Endothelial cell of umbilical vein (primary cell): ENCODE measurements around the gene PPFIA3. TPM values are rescaled to one million over a fixed set of nuclear protein-coding genes. Genes with fewer than 3 reads are reported as not detected.
A peak's percentile ranks its signal among the peaks of the same experiment; 100 is the strongest.

Source experiments
- BruUV-seq: library from RNA; stranded (reverse); fragments of 400-500 nt; replicated peaks from 2 replicates; lab custom pipeline; 2021; lab: Mats Ljungman, UMichigan
- CTCF ChIA-PET: fragments of 300-600, 350-600 bp; sonication (Branson Sonifier 250); formaldehyde crosslinking; loops from one replicate; lab custom pipeline; 2021; ENCODE audit warnings: antibody characterized with exemption, inconsistent platforms; lab: Charles Lee
- POLR2A ChIA-PET: fragments of 300-600, 350-600 bp; sonication (Branson Sonifier 250); formaldehyde crosslinking; loops from one replicate; lab custom pipeline; 2021; ENCODE audit warnings: antibody characterized with exemption, inconsistent platforms; lab: Charles Lee
- DNase-seq: peaks from one replicate; pipeline ENCODE4 v3.0.0-alpha.2; 2011; ENCODE audit warnings: low read depth, low spot score
- FAIRE-seq: peaks from 2 replicates; lab custom pipeline; 2011; peaks lifted over from hg19 to GRCh38; lab: Jason Lieb, UNC
- H2AFZ ChIP-seq: 2 replicates; pipeline ENCODE4 v1.6.0; 2012; ENCODE audit warnings: low read depth, low read length, control low read depth, inconsistent platforms
- H3K27ac ChIP-seq: 2 replicates; pipeline ENCODE4 v1.5.1; 2011; ENCODE audit warnings: low read depth, mild to moderate bottlenecking, control low read depth, low read length, moderate library complexity; ENCODE audit not compliant: insufficient read depth
- H3K27me3 ChIP-seq, 2 experiments: 2 replicates each; pipeline versions ENCODE4 v1.6.0 to v1.6.1; 2011; ENCODE audit warnings: low read length in 2 of 2, mixed read lengths in 1 of 2; ENCODE audit not compliant: control insufficient read depth in 2 of 2, insufficient read depth in 2 of 2
- H3K36me3 ChIP-seq, 2 experiments: 2 replicates in 1 of 2; 3 replicates in 1 of 2; pipeline ENCODE4 v1.5.1; 2011; ENCODE audit warnings: low read length in 2 of 2, mild to moderate bottlenecking in 1 of 2, moderate library complexity in 1 of 2; ENCODE audit not compliant: control insufficient read depth in 2 of 2, insufficient read depth in 2 of 2; ENCODE audit errors: extremely low read depth in 1 of 2
- H3K4me1 ChIP-seq: 3 replicates; pipeline ENCODE4 v1.5.1; 2011; ENCODE audit warnings: mild to moderate bottlenecking, low read length; ENCODE audit not compliant: control insufficient read depth, insufficient read depth; ENCODE audit errors: extremely low read depth
- H3K4me2 ChIP-seq: 2 replicates; pipeline ENCODE4 v1.6.1; 2011; ENCODE audit warnings: low read length, control low read depth, mixed read lengths; ENCODE audit not compliant: insufficient read depth
- H3K4me3 ChIP-seq, 3 experiments: fragments of 200-600 bp in 1 of 3; sonication (generic), shearing (Covaris generic) in 1 of 3; replicated peaks in 1 of 3; 2 replicates each; pipeline ENCODE4 v1.5.1; 2011 to 2016; ENCODE audit warnings: control low read depth in 3 of 3, low read length in 3 of 3, mild to moderate bottlenecking in 2 of 3, inconsistent platforms in 1 of 3, low read depth in 1 of 3, moderate library complexity in 1 of 3; ENCODE audit not compliant: insufficient read depth in 1 of 3
- H3K79me2 ChIP-seq: 2 replicates; pipeline ENCODE4 v1.6.0; 2012; ENCODE audit warnings: low read length, inconsistent platforms; ENCODE audit not compliant: control insufficient read depth, insufficient read depth
- H3K9ac ChIP-seq: replicated peaks from 2 replicates; pipeline ENCODE3; 2011; ENCODE audit warnings: low read length, control low read depth; ENCODE audit not compliant: insufficient read depth; ENCODE audit errors: extremely low read depth
- H3K9me1 ChIP-seq: replicated peaks from 3 replicates; pipeline ENCODE4 v1.6.0; 2011; ENCODE audit warnings: mild to moderate bottlenecking, low read length; ENCODE audit not compliant: control insufficient read depth, insufficient read depth; ENCODE audit errors: extremely low read depth
- H3K9me3 ChIP-seq: replicated peaks from 2 replicates; pipeline ENCODE4 v1.5.1; 2012; ENCODE audit warnings: low read length, inconsistent platforms; ENCODE audit not compliant: control insufficient read depth, insufficient read depth
- H4K20me1 ChIP-seq: replicated peaks from 2 replicates; pipeline ENCODE3; 2011; ENCODE audit warnings: mild to moderate bottlenecking, low read length; ENCODE audit not compliant: control insufficient read depth, insufficient read depth; ENCODE audit errors: extremely low read depth
- CTCF ChIP-seq, 2 donors: IDR thresholded peaks; 1 replicate in 1 of 2; 2 replicates in 1 of 2; pipeline ENCODE4 v1.5.1; 2011; ENCODE audit warnings: low read length in 2 of 2, mild to moderate bottlenecking in 2 of 2, moderate library complexity in 2 of 2, control low read depth in 1 of 2, inconsistent platforms in 1 of 2, low read depth in 1 of 2; ENCODE audit not compliant: insufficient read depth in 1 of 2; ENCODE audit errors: extremely low read depth in 1 of 2
- GATA2 ChIP-seq: IDR thresholded peaks from 2 replicates; pipeline ENCODE4 v1.7.0; 2011; ENCODE audit warnings: low read depth, mild to moderate bottlenecking, moderate library complexity, mixed read lengths, low read length; ENCODE audit not compliant: insufficient read length, insufficient read depth
- JUN ChIP-seq: IDR thresholded peaks from 2 replicates; pipeline ENCODE4 v1.6.1; 2011; ENCODE audit warnings: borderline replicate concordance, low read depth; ENCODE audit not compliant: insufficient read length, insufficient read depth
- MAX ChIP-seq: IDR thresholded peaks from 2 replicates; pipeline ENCODE4 v1.6.1; 2011; ENCODE audit not compliant: insufficient read depth, insufficient read length
- POLR2A ChIP-seq: IDR thresholded peaks from 2 replicates; pipeline ENCODE4 v1.6.1; 2012; ENCODE audit warnings: low read depth, mild to moderate bottlenecking, control low read depth, low read length
- POLR2AphosphoS5 ChIP-seq: IDR thresholded peaks from 2 replicates; pipeline ENCODE4 v1.6.1; 2012; ENCODE audit warnings: low read depth, mild to moderate bottlenecking, control low read depth, low read length, moderate library complexity; ENCODE audit not compliant: insufficient read depth
- dilution Hi-C: fragments of 300-500 bp; cut with MboI; formaldehyde crosslinking; loops from one replicate; pipeline ENCODE4 v1.15.0; 2019; ENCODE audit warnings: low sequenced_read_pairs; ENCODE audit not compliant: extremely low pct_ligation_motif_present
- intact Hi-C: fragments of 100-400 bp; cut with micrococcal nuclease; formaldehyde crosslinking; loops from one replicate; pipeline ENCODE4 v1.10.0; 2022
- polyA plus RNA-seq, 4 experiments: library from polyadenylated mRNA; depleted of rRNA in 3 of 4; stranded (reverse) in 3 of 4; unstranded in 1 of 4; fragments of >200 nt; gene quantifications; 2 replicates each; pipeline versions ENCODE4 v1.2.1 to v1.2.3, GENCODE V29; 2011 to 2012; ENCODE audit warnings: missing spikeins in 1 of 4
- total RNA-seq: library from RNA; stranded (reverse); gene quantifications from 2 replicates; pipeline ENCODE4 v1.2.3, GENCODE V29; 2021

PPFIA3 gene
- total and polyA plus RNA-seq, 2 donors (not counting 3 experiments of a cell fraction or from before 2014, with no cell fraction given) = 1.3 to 2.0 TPM

DNA sequence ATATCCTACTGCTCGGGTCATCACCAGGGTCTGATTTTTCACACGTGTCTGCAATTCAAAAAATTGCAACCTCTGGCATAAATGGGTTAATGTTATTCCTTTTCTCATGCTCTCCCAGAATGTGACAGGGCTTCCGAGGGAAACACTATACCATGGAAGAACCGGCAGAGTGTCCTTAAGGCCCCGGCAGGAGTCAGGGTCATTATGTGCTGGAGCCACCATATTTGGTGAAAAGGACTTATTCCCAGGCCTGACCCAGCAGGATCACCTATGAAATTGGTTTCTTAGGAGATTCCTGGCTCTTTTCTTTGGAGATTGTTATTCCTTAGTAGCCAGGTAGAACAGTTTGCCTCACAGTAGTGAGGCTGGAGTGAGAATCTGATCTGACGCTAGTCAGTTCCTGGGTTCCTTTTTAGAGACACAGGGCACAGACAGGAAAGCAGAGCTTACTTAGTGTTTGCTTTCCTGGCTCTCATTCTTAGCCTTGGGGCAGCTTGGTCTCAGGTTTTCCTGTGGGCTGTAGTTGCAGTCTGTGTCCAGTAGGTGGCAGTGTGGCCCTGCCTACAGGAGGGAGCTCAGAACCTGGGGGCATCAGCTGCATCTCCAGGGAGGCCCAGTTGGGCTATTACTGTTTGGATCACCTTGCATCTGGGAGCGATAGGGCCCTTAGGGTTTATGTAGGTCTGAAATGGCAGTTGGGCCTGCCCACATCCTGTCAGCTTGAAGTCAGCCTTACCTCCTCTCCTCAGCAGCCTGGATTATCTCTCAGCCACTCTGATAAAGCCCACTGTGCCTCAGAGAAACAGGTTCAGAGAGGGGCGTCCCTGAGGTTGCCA, 21.7 kb upstream of the PPFIA3 start:
- Histone ChIP-seq H3K27me3 (no peaks in the 10 kb centered on the region), H2AFZ (no peak overlapping the region), H3K27ac (no peak overlapping the region), H3K9me3 (no peaks in the 10 kb centered on the region), H3K4me2 (no peak overlapping the region), H3K9ac (no peak overlapping the region), H3K36me3 (peaks cover 33 to 48% of the 10 kb centered on the region in 2 experiments), H3K4me3 (no peak overlapping the region), H3K9me1 (no peaks in the 10 kb centered on the region), H3K79me2 (peaks cover 35% of the 10 kb centered on the region), H4K20me1 (peaks cover 3% of the 10 kb centered on the region), H3K4me1 (no peaks in the 10 kb centered on the region)
- BruUV-seq = no TSS peak
- CTCF ChIA-PET = interaction anchor here (0.6 to 6.9 kb wide), 61 partner anchors 9 to 309 kb away, joined by 3 to 164 read pairs (median 6); partner anchors contain the start of genes CGB7, LIN7B, PPFIA3 and RUVBL2
- TF ChIP-seq GATA2 = no peak
- TF ChIP-seq POLR2AphosphoS5 = peak; percentile 12
- TF ChIP-seq CTCF (IDR thresholded peaks at IDR 0.05; ENCODE audit: extremely low read depth in 1 of 2, insufficient read depth in 1 of 2, low read depth in 1 of 2, low read length in 2 of 2) = peak; percentile 96 to 98
- no peak for TF ChIP-seq MAX
- no peak for TF ChIP-seq JUN
- no peak for TF ChIP-seq POLR2A
- FAIRE-seq (peak; percentile 96), DNase-seq (peak; percentile 74)
- dilution Hi-C loops = no loop called here
- intact Hi-C loops = loop anchor here (1.0 kb wide), 5 partner anchors 9 to 128 kb away; no protein-coding TSS in a partner anchor
- POLR2A ChIA-PET = interaction anchor here (0.6 to 1.1 kb wide), 3 partner anchors 17 to 101 kb away, joined by 3 to 5 read pairs (median 4); partner anchors contain the start of gene LIN7B
